Calu3 (cell line): ENCODE data around the gene LHFPL6. TPM values are rescaled to one million over a fixed set of nuclear protein-coding genes. Genes with fewer than 3 reads are reported as not detected.

Experiments used
- BruUV-seq: library from RNA; stranded (reverse); fragments of 400-500 nt; replicated peaks from 2 replicates; lab custom pipeline; 2021; lab: Mats Ljungman, UMichigan
- CTCF ChIA-PET: fragments of 300-600 bp; sonication (Branson Sonifier 250); formaldehyde crosslinking; loops from one replicate; lab custom pipeline; 2022; ENCODE audit warnings: antibody characterized with exemption; lab: Charles Lee
- DNase-seq: peaks from one replicate; pipeline ENCODE4 v3.0.0; 2022
- H3K27ac Mint-ChIP-seq: one replicate; pipeline ENCODE4 v1.8.0; 2022; ENCODE audit warnings: mixed read lengths; ENCODE audit not compliant: unreplicated experiment
- H3K27me3 Mint-ChIP-seq: one replicate; pipeline ENCODE4 v1.8.0; 2022; ENCODE audit warnings: mixed read lengths; ENCODE audit not compliant: unreplicated experiment
- H3K36me3 Mint-ChIP-seq: one replicate; pipeline ENCODE4 v1.8.0; 2022; ENCODE audit warnings: mild to moderate bottlenecking, moderate library complexity, mixed read lengths; ENCODE audit not compliant: insufficient read depth, unreplicated experiment
- H3K4me1 Mint-ChIP-seq: one replicate; pipeline ENCODE4 v1.8.0; 2022; ENCODE audit warnings: mild to moderate bottlenecking, low read depth, mixed read lengths; ENCODE audit not compliant: unreplicated experiment
- H3K4me3 Mint-ChIP-seq: one replicate; pipeline ENCODE4 v1.8.0; 2022; ENCODE audit warnings: mild to moderate bottlenecking, low read depth, moderate library complexity, mixed read lengths; ENCODE audit not compliant: unreplicated experiment
- H3K9me3 Mint-ChIP-seq: one replicate; pipeline ENCODE4 v1.8.0; 2022; ENCODE audit warnings: low read depth, mixed read lengths; ENCODE audit not compliant: unreplicated experiment
- intact Hi-C: fragments of 100-400 bp; cut with micrococcal nuclease; formaldehyde crosslinking; loops from one replicate; pipeline ENCODE4 v1.10.0; 2022; ENCODE audit not compliant: unreplicated experiment
- total RNA-seq: library from RNA; stranded (reverse); gene quantifications from 2 replicates; pipeline ENCODE4 v1.2.3, GENCODE V29; 2022
- TF ChIP-seq, protein P1 (sequence below): fragments of 200-600 bp; IDR thresholded peaks from one replicate; pipeline ENCODE4 v1.8.0; 2022; ENCODE audit warnings: antibody characterized with exemption; ENCODE audit not compliant: unreplicated experiment

The LHFPL6 gene
- total RNA-seq, 1 experiment from 2014 or later, result not detected

DNA sequence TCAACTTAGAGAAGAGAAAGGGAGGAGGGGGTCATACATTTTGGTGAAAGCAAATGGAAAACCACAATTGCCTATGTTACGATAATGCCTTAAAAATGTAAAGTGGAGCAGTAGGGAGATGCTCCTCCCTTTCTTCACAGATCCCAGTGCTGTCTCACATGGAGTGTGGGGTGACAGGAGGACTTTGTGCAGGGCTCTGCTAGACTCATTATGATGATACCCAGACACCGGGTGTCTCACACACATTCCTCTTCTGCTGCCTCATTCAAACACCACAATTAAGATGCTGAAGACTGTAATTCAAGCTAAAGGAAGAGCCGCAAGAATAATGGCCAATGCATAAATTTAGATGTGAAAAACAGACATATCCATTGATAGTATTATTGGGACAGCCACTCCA, 150.6 kb downstream of the LHFPL6 start:
- H3K27ac Mint-ChIP-seq, result no peak overlapping the region

DNA sequence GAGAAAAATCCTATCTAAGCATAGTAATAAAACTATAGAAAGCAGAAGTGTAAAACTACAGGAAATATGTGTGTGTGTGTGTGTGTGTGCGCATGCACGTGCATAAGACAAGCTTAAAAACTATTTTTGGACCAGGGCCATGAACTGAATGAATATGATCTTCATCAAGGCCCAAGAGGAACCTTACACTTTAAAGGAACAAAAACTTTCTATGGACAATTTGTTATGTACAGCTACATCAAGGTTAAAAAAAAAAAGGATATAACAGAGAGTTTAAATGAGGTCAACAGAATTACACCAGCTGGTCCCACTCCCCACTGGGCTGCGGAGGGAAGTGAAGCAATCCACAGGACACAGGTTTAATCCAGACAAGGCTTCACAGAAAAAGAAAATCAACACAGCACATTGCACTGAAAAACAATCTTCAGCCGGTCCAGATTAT, 151.1 kb downstream of the LHFPL6 start:
- CTCF ChIA-PET, result no interaction called here
- no peak overlapping the region for H3K27ac Mint-ChIP-seq
- no TSS peak for BruUV-seq

More for the DNA sequence above, 150.6 kb downstream of the LHFPL6 start:
- no peaks in the 10 kb centered on the region for H3K36me3 Mint-ChIP-seq
- no peak for DNase-seq
- peaks cover 19% of the 10 kb centered on the region for H3K27me3 Mint-ChIP-seq
- H3K4me3 Mint-ChIP-seq, result no peak overlapping the region
- BruUV-seq, result no TSS peak
- TF ChIP-seq, protein P1, sequence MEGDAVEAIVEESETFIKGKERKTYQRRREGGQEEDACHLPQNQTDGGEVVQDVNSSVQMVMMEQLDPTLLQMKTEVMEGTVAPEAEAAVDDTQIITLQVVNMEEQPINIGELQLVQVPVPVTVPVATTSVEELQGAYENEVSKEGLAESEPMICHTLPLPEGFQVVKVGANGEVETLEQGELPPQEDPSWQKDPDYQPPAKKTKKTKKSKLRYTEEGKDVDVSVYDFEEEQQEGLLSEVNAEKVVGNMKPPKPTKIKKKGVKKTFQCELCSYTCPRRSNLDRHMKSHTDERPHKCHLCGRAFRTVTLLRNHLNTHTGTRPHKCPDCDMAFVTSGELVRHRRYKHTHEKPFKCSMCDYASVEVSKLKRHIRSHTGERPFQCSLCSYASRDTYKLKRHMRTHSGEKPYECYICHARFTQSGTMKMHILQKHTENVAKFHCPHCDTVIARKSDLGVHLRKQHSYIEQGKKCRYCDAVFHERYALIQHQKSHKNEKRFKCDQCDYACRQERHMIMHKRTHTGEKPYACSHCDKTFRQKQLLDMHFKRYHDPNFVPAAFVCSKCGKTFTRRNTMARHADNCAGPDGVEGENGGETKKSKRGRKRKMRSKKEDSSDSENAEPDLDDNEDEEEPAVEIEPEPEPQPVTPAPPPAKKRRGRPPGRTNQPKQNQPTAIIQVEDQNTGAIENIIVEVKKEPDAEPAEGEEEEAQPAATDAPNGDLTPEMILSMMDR, result no peak
- no peaks in the 10 kb centered on the region for H3K4me1 Mint-ChIP-seq
- intact Hi-C loops, result no loop called here
- no peaks in the 10 kb centered on the region for H3K9me3 Mint-ChIP-seq
- CTCF ChIA-PET, result no interaction called here

DNA sequence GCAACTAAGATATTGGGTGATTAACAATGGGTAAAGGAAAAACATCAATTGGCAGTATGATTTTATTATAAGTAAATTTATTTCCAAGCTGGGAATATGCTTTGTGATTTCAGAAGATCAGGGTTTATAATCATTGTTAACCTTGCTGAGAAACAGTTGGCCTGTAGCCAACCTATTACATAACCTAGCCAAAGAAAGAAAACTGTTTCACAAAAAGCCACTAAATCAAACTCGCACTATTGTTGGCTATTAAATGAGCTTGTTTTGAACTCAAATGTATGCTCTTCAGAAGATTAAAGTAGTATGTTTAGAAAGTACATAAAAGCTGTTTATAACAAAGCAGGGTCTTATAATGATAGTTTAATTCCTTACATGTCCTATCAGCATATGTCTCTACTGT, 151.7 kb downstream of the LHFPL6 start:
- Mint-ChIP-seq H3K4me3 (no peak overlapping the region), H3K4me1 (no peaks in the 10 kb centered on the region), H3K36me3 (no peaks in the 10 kb centered on the region), H3K27ac (no peak overlapping the region), H3K9me3 (no peaks in the 10 kb centered on the region), H3K27me3 (peaks cover 29% of the 10 kb centered on the region)
- DNase-seq, result no peak
- no TSS peak for BruUV-seq
- intact Hi-C loops, result no loop called here
- CTCF ChIA-PET, result no interaction called here
- TF ChIP-seq, protein P1, result no peak

More for the DNA sequence above, 151.1 kb downstream of the LHFPL6 start:
- no peaks in the 10 kb centered on the region for H3K9me3 Mint-ChIP-seq
- no peaks in the 10 kb centered on the region for H3K36me3 Mint-ChIP-seq
- H3K4me1 Mint-ChIP-seq, result no peaks in the 10 kb centered on the region
- DNase-seq, result no peak
- no peak overlapping the region for H3K4me3 Mint-ChIP-seq
- TF ChIP-seq, protein P1, result no peak
- intact Hi-C loops, result no loop called here
- peaks cover 23% of the 10 kb centered on the region for H3K27me3 Mint-ChIP-seq

DNA sequence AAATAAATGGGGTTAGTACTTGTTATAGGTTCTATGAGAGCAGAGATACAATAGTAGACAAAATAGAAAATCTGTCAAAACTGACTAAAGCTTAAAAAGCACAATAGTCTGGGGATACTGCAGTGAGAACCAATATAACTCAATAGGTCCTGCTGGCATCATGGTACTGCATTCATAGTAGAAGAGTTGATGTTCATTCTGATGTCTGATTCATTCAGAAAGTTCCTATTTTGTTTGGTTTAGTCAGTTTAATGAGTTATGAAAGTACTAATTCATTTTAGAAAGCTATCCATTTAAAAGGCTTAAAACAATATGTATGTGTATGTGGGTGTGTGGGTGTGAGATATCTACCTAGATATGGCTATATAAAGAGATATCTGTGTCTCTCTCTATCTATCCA, 152.8 kb downstream of the LHFPL6 start:
- Mint-ChIP-seq H3K36me3 (no peaks in the 10 kb centered on the region), H3K9me3 (no peaks in the 10 kb centered on the region), H3K4me3 (no peak overlapping the region), H3K27me3 (peaks cover 32% of the 10 kb centered on the region), H3K4me1 (no peaks in the 10 kb centered on the region), H3K27ac (no peak overlapping the region)
- TF ChIP-seq, protein P1, result no peak
- CTCF ChIA-PET, result no interaction called here
- DNase-seq, result no peak
- BruUV-seq, result no TSS peak
- intact Hi-C loops, result no loop called here
